ENCODE results near the gene PIM3.

The PIM3 gene

DNA sequence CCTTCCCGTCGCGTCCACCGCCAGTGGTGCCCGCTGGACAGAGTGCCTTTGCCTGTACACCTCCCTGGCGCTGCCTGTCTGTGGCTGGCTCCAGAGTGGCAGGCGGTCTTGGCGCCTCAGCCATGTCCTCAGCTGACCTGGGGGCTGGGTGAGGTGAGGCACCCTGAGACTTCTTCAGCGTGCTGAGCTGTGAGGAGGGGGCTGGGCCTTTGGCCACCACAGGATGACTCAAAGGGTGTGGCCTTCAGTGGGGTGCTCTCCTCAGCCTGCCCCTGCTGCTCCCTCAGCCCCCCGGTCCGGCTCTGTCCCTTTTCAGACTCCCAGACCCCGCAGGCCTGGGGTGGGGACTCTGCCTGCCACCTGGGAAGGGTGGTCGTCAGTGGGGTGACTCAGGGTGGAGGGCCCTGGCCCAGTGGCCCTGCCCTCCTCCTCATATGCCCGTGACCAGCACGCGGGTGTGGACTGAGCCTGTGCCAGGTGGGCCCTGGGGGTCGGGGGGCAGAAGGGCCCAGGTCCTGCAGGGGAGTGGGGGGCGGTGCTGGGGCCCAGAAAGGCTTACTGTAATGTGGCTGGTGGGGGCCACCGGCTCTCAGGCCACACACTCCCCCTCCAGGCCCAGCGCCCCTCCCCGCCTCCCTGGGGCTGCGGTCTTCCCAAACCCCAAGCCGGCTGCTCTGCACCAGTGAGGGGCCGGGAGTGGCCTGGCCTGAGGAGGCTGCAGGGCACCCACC is 26.2 kb upstream of the PIM3 start:
- FAIRE-seq, result peak; percentile 57
- TF ChIP-seq POLR2A (IDR thresholded peaks at IDR 0.05; ENCODE audit: low read depth, low read length), result peak; percentile 5; the same call in 1 of the 2 replicates
- peak; percentile 77 for DNase-seq (ENCODE audit: insufficient read length, low spot score)

DNA sequence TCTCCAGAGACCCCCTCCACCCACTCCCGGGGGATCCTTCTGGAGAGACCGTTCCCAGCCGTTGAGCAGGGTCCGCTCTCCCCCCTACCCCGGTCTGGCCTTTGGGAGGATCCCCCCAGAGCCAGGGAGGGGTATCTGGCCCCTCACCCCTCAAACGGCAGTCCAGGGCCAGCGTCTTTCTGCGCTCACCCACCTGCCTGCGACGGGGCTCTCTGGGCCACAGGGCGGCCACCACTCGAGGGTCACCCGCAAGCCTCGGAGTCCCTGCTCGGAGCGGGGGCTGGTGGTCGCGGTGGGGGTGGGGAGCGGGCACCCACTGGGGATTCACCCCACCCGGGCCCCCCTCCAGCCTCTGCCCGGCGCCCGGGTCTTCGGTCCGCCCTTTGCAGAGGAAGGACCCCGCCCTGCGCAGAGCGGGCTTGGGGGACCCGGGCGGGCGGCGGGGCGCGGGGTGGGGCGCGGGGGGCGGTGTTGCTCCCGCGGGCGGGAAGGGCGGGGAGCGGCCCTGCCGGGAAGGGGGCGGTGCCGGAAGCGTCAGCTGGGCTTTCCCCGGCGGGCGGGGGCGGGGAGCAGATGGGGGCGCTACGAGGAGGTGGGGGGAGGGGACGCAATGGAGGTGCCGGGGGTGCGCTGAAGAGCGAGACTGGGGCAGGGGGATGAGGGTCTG is 25.5 kb upstream of the PIM3 start:
- no peak for FAIRE-seq
- no peak for DNase-seq (ENCODE audit: insufficient read length, low spot score)
- TF ChIP-seq POLR2A (IDR thresholded peaks at IDR 0.05; ENCODE audit: low read depth, low read length), result no peak

DNA sequence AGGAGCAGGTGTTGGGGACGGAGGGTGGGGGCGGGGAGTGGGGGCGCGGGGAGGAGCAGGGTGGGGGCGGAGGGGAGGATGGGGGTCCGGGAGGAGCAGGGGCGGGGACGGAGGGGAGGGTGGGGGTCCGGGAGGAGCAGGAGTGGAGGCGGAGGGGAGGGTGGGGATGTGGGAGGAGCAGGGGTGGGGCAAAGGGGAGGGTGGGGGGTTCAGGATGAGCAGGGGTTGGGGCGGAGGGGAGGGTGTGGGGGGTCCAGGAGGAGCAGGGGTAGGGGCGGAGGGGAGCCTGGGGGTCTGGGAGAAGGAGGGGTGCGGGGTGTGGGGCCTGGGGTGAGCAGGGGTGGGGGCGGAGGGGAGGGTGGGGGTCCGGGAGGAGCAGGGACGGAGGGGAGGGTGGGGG is 25.0 kb upstream of the PIM3 start:
- DNase-seq (ENCODE audit: insufficient read length, low spot score) (no peak), FAIRE-seq (no peak)
- no peak for TF ChIP-seq POLR2A (IDR thresholded peaks at IDR 0.05; ENCODE audit: low read depth, low read length)

DNA sequence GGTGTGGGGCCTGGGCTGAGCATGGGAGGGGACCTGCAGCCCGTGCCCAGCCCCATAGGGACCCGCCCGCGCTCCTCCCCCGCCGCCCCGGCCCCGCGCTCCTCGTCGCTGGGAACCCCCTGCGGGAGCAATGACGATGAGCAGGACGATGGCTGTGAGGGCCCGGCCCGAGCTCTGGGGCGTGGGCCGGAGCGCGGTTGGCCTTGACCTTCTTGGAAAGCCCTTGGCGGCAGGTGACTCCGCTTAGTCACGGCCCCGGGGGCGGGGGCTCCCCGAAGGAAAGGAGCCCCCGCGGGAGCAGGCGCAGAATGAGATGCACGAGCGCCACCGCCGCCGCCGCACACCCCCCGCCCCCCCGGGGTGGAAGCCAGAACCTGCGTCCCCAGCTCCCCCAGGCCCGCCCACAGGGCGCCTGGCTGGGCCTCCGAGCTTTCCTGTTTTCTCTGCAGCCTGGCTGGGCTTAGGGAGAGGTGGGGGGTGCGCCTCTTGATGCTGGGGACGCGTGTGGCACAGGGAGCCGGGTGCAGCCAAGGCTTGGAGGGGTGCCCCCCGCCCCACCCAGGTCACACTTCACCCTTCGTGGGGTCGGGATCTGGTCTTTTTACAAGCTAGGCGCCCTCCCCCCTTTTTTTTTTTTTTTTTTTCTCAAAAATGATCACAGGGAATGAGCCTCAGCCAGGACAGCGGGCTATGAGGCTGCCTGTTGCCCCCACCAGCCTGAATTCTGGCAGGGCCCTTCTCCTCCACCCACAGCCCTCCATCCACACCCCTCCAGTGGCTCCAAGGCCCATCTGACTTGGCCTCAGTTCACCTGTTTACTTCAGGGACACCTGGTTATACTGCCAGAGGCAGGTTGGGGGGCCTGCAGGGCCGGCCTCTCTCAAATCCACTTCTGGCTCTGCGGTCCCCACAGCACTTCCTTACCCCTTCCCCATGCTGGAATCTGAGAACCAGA is 24.3 kb upstream of the PIM3 start:
- DNase-seq (ENCODE audit: insufficient read length, low spot score) (peak; percentile 84), FAIRE-seq (no peak)
- TF ChIP-seq POLR2A (IDR thresholded peaks at IDR 0.05; ENCODE audit: low read depth, low read length), result no peak

DNA sequence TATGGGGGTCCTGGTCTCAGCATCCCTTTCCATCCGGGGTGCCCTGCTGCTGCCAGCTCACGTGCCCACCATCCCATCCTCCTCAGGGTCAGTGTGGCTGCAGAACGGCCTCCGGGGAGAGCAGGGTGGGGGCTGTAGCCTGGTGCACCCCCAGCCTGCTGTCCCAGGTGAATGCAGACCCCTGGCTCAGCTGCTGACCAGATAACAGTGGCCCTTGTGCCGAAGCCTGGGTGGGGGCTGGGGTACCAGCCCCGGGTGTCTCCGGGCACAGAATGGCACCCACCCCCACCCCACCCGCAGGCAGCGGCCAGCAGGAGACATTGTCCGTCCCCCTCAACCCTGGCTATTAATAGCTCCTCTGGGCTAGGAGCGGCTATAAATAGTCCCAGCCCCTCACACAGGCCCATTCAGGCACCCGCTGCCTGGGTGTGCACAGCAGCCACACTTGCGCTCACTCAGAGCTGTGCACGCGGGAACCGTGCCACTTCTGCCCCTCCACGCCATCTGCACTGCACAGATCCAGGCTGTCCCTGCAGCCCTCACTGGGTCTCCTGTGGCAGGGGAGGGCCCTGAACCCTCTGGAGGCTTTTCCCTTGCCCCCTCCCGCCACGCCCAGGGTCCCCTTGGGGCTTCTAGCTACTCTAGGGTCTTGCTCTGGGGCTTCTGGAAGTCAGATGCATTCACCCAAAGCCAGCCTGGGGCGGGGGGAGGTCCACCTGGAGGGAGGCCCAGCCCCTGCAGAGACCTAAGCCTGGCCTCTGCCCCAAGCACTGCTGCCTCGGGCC is 23.4 kb upstream of the PIM3 start:
- no peak for DNase-seq (ENCODE audit: insufficient read length, low spot score)
- FAIRE-seq, result no peak
- TF ChIP-seq POLR2A (IDR thresholded peaks at IDR 0.05; ENCODE audit: low read depth, low read length), result no peak

DNA sequence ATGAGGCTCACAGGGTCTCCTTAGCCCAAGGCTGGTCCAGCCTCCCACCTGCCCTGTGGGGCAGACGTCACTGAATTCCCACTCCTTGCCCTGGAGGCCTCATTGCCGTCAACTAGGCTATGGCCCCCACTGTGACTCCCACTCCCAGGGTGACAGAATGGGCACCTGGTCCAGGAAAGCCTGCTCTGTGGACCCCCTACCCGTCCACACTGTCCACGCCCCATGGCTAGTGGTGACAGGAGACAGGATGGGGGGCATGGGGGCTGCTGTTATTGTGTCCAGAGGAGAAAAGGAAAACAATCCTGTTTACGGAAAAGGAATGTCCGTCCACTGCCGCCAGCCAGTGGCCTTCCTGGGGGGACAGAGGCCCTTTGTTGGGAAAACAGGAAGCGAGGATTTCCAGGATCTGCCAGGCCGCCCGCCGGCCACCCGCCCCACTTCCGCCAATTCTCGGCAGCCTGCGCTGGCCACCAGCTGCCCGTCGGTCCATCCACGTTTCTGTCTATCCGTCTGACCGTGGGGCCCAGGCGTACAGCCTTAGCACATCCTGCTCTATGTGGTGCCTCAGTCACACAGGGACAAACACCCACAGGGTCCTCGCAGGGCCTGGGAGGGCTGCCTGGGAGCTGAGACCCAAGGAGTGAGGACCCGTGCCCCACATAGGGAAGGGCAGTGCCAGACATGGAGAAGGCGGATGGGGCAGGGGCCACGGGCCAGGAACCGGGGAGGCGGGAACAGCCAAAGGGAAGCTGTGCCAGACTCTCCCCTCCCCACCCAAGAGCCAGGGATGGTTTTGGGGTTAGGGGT is 22.6 kb upstream of the PIM3 start:
- FAIRE-seq (no peak), DNase-seq (ENCODE audit: insufficient read length, low spot score) (no peak)
- no peak for TF ChIP-seq POLR2A (IDR thresholded peaks at IDR 0.05; ENCODE audit: low read depth, low read length)

DNA sequence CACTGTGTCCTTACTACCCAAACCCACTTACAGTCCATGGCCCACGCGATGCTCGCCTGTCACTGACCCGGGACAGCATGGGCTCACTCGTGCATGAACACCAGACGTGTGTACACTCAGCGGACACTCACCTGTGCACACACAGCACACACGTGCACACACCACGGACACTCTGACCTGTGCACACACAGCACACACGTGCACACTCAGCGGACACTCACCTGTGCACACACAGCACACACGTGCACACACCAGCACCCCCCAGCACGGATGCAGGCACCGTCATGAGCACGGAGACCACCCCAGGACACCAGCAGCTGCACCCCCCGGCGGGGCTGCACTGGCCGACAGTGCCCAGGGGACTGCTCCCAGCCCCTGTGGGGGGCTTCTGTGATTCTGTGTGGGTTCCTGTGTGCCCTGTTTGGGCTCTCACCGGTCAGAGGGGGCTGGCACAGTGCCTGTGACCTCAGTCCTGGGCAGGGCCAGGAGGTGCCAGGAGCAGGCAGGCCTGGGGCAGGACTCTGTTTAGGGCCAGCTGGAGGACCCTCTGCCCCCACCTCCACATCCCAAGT is 21.9 kb upstream of the PIM3 start:
- FAIRE-seq, result no peak
- DNase-seq (ENCODE audit: insufficient read length, low spot score), result no peak
- no peak for TF ChIP-seq POLR2A (IDR thresholded peaks at IDR 0.05; ENCODE audit: low read depth, low read length)

DNA sequence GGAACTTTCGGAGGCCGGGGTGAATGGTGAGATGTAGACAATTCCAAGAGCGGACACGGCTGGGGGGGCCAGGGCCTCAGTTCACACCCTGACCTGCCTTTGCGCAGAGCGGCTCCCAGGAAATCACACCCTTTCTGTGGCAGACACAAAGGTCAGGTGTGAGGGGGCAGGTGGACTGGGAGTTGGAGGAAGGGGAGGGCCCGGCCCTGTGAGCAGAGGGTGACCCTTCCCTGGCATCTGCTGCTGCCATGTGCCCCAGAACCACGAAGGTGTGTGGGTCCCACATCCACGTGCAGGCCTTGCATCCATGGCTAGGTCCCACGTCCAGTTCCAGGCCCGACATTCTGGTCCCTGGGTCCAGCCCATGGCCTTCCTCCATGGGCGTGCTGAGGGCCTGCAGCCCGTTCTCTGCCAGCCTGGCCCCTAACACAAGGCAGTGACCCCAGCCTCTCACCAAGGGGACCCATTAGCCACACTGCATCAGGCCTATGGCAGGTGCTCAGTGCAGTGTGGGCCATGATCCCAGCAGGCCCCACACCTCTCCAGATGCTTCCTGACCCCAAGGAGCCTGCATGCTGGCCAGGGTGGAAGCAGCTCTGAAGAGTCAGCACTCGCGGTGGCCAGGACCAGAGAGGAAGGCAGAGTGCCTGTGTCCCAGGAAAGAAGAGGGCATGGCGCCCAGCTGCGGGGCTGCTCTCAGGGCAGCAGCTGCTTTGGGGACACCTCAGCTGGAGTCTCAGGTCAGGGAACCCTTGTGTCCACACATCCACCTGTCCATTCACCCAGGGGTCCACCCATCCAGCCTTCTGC is 18.9 kb upstream of the PIM3 start:
- no peak for TF ChIP-seq POLR2A (IDR thresholded peaks at IDR 0.05; ENCODE audit: low read depth, low read length)
- FAIRE-seq, result no peak

DNA sequence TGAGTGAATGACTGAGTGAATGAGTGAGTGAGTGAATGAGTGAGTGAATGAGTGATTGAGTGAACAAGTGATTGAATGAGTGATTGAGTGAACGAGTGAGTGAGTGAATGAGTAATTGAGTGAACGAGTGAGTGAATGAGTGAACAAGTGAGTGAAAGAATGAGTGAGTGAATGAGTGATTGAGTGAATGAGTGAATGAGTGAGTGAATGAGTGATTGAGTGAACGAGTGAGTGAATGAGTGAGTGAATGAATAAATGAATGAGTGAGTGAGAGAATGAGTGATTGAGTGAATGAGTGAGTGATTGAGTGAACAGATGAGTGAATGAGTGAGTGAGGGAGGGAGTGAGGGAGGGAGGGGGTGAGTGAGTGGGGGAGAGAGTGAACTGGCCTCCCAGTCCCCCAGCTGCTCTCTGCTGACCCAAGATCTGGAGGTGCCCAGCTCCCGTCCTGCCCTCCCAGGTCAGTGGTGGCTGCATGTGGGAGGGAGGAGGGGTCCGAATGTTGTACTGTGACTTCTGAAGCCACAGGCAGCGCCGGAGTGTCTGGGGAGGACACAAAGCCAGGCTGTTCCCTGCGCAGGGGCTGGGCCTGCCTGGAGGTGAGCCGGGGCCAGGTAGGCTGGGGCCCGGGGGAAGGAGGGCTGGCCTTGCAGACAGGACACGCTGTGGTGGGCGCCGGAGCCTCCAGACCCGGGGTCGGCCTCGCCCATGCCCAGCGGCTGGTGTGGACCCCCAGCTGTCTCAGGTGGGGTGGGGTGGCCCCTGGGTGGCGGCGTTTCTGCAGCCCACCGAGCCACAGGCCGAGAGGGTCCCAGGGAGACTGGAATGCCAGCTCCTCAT is 17.8 kb upstream of the PIM3 start:
- DNase-seq (ENCODE audit: insufficient read length, low spot score) (no peak), FAIRE-seq (no peak)
- TF ChIP-seq POLR2A (IDR thresholded peaks at IDR 0.05; ENCODE audit: low read depth, low read length), result no peak

More for the DNA sequence above, 18.9 kb upstream of the PIM3 start:
- DNase-seq (ENCODE audit: insufficient read length, low spot score), result no peak

DNA sequence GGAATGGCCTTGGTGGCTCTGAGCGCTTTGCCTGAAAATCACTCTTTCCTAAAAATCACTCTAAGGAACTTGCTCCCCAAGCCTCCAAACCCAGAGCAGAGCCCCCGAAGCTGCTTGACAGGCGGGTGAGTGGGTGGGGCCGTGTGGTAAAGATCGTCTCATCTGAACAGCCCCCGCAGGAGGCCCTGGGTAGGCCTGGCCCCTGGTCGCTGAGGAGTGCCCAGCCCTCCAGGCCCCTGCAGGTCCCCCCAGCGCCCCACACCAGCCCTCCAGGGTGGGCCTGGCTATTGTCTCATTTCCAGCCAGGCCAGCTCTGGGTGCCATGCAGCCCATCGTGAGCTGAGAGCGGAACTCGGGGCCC is 17.2 kb upstream of the PIM3 start:
- TF ChIP-seq POLR2A (IDR thresholded peaks at IDR 0.05; ENCODE audit: low read depth, low read length), result no peak
- no peak for FAIRE-seq
- DNase-seq (ENCODE audit: insufficient read length, low spot score), result no peak

All from H54 (cell line).